ENCODE measurements around the gene XYLT1.

XYLT1 gene

DNA sequence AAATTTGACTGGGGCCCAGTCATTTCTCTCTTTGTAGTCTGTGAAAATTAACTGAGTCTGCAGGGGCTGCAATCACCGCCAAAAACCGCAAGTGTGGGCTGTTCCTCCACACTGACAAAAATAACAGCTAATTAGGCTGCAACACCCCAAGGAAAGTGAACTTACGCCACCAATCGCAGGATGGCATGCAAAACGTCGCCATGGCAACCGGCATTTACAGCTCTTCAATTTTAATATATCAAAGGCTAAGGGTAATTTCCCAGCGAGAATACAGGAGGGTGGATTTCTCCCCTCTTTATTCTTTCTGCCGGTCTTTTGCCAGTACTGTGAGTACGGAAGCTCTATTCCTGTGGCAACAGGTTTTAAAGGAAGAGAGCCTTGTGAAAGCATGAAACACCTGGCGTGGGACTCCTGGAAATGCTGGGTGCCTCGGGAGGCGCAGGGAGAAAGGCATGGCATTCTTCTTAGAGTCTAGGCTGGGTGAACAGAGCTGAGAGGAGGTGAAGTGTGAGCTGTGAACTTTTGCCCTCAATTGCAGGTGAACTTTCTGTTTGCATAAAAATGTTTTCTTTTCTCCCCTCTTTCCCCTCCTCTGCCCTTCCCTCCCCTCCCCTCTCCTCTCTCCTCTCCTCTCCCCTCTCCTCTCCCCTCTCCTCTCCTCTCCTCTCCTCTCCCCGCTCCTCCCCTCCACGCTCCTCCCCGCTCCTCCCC, 399.7 kb downstream of the XYLT1 start:
- DNase-seq (ENCODE audit: low spot score) (peak; percentile 13), FAIRE-seq (no peak)

DNA sequence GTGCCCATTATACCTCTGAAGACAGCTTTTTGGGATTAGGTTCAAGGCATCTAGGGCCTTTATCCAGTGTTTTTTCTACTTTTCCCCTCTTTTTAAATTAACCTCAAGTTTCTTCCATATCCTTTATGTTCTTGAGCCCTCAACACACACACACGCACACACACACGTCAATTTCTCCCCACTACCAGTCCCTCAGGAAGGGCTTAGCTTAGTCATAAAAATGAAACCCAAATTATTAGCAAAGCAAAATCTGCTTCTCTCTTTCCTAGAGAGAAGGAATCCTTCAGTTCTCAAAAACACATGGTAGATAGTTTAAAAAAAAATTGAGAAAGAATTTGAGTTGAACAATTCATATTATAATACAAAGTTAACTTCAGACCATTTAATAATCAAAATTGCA, 401.1 kb downstream of the XYLT1 start:
- no peak for FAIRE-seq
- no peak for DNase-seq (ENCODE audit: low spot score)

DNA sequence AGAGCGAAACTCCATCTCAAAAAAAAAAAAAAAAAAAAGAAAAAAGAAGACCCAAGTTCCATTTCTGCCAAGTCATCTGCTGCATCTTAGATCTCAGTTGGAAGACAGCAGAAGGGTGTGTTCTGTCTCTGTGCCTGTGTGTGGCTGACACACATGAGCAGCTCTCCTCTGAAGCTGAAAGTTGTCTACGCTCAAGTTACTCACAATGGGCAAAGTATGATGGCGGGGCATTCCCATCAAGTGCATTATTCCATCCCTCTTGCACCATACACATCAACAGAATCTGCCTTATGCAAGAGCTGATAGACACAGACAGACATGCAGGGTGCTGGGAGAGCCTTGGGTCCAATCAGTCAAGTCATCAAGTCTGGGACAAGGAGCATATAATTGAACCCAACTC, 402.2 kb downstream of the XYLT1 start:
- FAIRE-seq = no peak
- no peak for DNase-seq (ENCODE audit: low spot score)

DNA sequence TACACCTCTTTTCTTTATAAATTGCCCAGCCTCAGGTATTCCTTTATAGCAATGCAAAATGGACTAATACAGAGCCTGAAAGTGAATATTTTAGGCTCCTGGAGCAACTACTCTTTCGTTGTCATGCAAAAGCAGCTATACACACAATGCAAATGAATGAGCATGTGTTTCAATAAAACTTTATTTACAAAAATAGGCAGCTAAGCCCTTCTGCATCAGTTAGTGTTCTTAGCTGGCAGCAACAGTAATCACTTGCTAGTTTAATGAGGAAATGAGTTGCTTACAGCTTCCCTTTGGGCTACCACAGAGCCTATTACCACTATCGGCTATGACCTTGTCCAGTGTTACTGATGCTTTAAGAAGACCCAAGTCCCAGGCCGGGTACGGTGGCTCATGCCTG, 402.9 kb downstream of the XYLT1 start:
- no peak for FAIRE-seq

DNA sequence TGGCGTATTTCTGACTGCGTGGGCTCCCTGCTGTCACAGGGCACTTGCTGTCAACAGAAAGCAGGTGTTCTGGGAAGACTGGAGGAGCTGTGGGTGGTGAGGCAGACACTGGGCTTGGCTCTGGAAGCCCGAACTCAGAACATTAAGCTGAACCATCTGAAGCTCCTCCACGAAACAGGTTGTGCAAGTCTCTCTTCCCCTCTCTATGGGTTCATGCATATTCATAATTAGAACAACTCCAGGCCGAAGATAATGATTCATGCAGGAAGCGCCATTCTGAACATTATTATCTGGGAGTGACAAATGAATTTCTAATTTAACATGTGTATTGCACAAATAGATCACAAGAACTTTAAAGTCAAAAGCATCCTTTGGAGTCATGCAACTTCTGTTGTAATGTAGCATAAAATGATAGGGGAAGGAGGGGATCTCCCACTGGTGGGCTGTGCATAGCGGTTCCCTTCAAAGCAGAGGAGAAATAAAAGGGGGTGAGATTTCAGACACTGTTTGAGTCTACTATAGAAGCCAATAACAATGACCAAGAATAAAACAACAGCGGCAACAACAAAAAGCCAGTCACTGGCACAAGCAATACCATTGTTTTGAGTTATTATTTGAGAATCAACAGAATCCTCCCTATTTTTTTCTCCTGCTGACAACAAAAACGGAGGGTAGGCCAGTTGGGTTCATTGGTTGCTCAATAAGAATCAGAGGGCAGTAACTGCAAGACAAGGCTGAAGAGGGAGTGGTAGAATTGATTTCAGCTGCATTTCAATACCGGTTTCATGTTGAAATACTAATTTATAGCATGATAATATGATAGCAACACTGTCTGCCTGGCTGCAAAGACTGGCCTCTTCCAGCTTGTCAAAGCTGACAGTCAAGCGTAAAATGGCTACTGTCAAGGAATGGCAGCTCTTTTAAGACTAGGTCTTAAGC, 407.3 kb downstream of the XYLT1 start:
- DNase-seq (ENCODE audit: low spot score) (no peak), FAIRE-seq (no peak)

More for the DNA sequence above, 402.9 kb downstream of the XYLT1 start:
- DNase-seq (ENCODE audit: low spot score) = no peak

DNA sequence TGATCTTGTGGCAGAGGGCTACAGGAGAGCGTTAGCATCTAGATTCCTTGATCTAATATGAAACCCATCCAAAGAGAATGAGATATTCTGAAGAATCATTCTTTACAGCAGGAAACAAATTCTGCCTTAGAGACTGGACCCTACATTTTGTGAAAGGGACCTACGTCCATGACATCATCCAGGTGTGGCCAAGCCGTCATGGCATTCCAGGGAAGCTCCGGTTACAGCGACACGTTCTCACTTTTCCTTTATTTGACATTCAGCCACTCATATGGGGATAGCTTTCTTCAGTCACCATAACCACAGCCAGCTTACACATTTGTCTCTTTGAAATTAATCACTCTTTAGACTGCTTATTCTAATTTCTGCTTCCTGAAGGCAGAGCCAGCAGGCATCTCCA, 408.1 kb downstream of the XYLT1 start:
- no peak for FAIRE-seq
- DNase-seq (ENCODE audit: low spot score) = no peak

DNA sequence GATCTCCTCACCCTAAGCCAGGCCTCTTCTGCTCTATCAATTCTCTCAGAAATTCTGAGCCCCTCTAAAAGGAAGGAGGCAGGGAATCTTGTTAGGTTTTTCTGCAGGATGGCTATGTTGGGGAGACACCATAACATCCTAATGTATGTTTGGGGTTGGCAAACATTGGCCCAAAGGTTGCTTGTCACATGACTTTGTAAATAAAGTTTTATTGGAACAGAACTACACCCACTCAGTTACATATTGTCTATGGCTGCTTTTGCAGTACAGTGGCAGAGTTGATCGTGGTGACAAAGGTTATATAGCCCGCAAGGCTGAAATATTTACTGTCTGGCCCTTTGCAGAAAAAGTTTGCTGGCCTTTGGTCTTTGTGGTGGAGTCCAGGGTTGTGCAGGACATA, 409.4 kb downstream of the XYLT1 start:
- DNase-seq (ENCODE audit: low spot score) (no peak), FAIRE-seq (no peak)

DNA sequence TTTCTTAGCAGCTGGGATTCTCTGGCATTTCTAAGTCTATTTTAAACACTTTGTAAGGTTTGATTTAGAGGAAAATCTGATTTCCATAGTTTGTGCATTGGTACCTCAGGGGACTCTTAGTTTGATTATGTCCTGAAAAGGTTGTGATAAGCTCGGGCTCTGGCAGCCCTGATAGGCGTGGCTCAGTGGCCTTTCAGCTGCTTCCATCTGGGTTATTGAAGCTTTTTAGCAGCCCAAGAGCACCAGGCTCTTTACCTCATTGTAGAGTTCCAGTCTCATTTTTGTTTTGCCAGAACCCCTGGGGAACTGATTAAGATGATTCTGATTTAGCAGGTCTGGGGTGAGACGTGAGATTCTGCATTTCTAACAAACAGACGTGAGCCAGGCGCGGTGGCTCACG, 412.3 kb downstream of the XYLT1 start:
- no peak for FAIRE-seq
- no peak for DNase-seq (ENCODE audit: low spot score)

DNA sequence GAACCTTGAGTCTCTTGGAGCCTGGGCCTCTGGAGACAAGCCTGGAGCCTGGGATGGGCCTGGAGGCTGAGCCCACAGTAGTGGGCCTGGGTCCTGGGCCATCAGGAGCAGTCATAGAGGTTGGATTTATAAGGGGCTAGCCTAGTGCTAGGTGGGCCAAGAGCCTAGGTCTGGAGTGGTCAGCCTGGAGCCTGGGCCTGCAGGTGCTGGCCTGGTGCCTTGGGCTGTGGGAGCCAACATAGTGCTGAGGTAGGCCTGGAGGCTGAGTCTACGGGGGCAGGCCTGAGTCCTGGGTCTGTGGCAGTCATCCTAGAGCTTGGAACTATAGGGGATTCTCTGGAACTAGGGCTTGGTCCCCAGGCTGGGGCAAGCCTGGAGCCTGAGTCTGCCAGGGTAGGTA, 414.1 kb downstream of the XYLT1 start:
- no peak for DNase-seq (ENCODE audit: low spot score)
- no peak for FAIRE-seq

DNA sequence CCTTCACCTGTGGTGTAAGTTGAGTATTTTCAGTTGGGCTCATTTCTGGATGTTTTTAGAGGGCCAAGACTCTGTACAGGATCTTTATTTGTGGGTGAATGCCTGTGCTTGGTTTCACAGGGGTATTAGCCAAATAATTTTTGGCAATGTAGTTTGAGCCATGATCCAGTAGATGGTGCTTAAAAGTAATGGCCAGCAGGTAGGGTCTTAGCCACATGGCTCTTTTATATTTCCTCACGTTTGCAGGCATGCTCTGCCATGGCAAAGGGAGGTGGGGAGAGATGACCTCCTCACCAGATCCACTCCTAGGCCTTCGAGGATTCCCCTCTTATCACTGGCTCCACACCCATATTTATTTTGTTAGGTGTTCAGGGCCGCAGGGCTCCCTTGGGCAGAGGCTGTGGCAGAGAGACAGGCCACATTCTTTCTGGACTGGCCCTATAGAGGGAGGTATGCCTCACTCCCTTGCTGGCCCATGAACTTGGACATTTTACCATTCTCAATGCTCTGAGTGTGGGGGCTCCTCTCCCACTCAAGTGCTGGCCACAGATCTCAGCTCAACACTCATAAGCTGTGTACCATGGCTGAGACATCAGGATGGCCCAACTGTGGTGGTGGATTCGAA, 417.1 kb downstream of the XYLT1 start:
- FAIRE-seq (no peak), DNase-seq (ENCODE audit: low spot score) (no peak)

Measured in urothelium cell line (cell line).